MG63 (cell line): ENCODE measurements around the gene PLPPR2. TPM values are rescaled to one million over a fixed set of nuclear protein-coding genes. Genes with fewer than 3 reads are reported as not detected.
A peak's percentile ranks its signal among the peaks of the same experiment; 100 is the strongest.

ENCODE experiments used
- DNase-seq: peaks from one replicate; pipeline ENCODE4 v3.0.0-alpha.2; 2020
- H3K27me3 ChIP-seq: fragments of 250-450 bp; sonication (Bioruptor Pico); 2 replicates; pipeline ENCODE4 v1.5.1; 2020; ENCODE audit warnings: mild to moderate bottlenecking, moderate library complexity
- H3K36me3 ChIP-seq: fragments of 250-450 bp; sonication (Bioruptor Pico); 2 replicates; pipeline ENCODE4 v1.5.1; 2020; ENCODE audit warnings: mild to moderate bottlenecking, moderate library complexity
- H3K4me3 ChIP-seq: fragments of 250-450 bp; sonication (Bioruptor Pico); 2 replicates; pipeline ENCODE4 v1.5.1; 2020; ENCODE audit warnings: mild to moderate bottlenecking, moderate library complexity
- H3K9me3 ChIP-seq: fragments of 250-450 bp; sonication (Bioruptor Pico); 2 replicates; pipeline ENCODE4 v1.5.1; 2020; ENCODE audit warnings: mild to moderate bottlenecking, moderate library complexity
- total RNA-seq: library from RNA; depleted of rRNA; stranded (reverse); fragments of >200 nt; shearing (Covaris generic); gene quantifications from 2 replicates; pipeline ENCODE4 v1.2.3, GENCODE V29; 2014; ENCODE audit warnings: low replicate concordance

The PLPPR2 gene
- total RNA-seq, 1 experiment from 2014 or later, result 12.3 TPM

GRCh38 chr19:11361037-11361770, 6.0 kb downstream of the PLPPR2 start:
- Histone ChIP-seq H3K9me3 (no peaks in the 10 kb centered on the region), H3K4me3 (no peak overlapping the region), H3K27me3 (no peaks in the 10 kb centered on the region), H3K36me3 (peaks cover 38% of the 10 kb centered on the region)
- no peak for DNase-seq

GRCh38 chr19:11361771-11362731, 6.8 kb downstream of the PLPPR2 start:
- Histone ChIP-seq H3K36me3 (peaks cover 42% of the 10 kb centered on the region), H3K9me3 (no peaks in the 10 kb centered on the region), H3K27me3 (no peaks in the 10 kb centered on the region), H3K4me3 (no peak overlapping the region)
- no peak for DNase-seq

GRCh38 chr19:11363881-11364280, 8.6 kb downstream of the PLPPR2 start:
- no peak for DNase-seq
- peaks cover 50% of the 10 kb centered on the region for H3K36me3 ChIP-seq
- H3K4me3 ChIP-seq, result no peak overlapping the region
- no peaks in the 10 kb centered on the region for H3K9me3 ChIP-seq
- H3K27me3 ChIP-seq, result no peaks in the 10 kb centered on the region

- H3K9me3 ChIP-seq, result no peaks in the 10 kb centered on the region
- H3K27me3 ChIP-seq, result no peaks in the 10 kb centered on the region
- DNase-seq, result no peak
- H3K36me3 ChIP-seq, result peaks cover 50% of the 10 kb centered on the region
- H3K4me3 ChIP-seq, result no peak overlapping the region
These were observed 9.2 kb downstream of the PLPPR2 start for GRCh38 chr19:11364296-11364904.

- no peaks in the 10 kb centered on the region for H3K27me3 ChIP-seq
- no peak for DNase-seq
- peaks cover 45% of the 10 kb centered on the region for H3K36me3 ChIP-seq
- no peak overlapping the region for H3K4me3 ChIP-seq
- H3K9me3 ChIP-seq, result no peaks in the 10 kb centered on the region
These were observed 9.7 kb downstream of the PLPPR2 start for GRCh38 chr19:11364935-11365334.

GRCh38 chr19:11365557-11366117, 10.4 kb downstream of the PLPPR2 start:
- DNase-seq, result no peak
- no peaks in the 10 kb centered on the region for H3K9me3 ChIP-seq
- H3K4me3 ChIP-seq, result no peak overlapping the region
- no peaks in the 10 kb centered on the region for H3K27me3 ChIP-seq
- H3K36me3 ChIP-seq, result peaks cover 42% of the 10 kb centered on the region

GRCh38 chr19:11367528-11367927, 12.3 kb downstream of the PLPPR2 start:
- H3K4me3 ChIP-seq, result no peak overlapping the region
- no peak for DNase-seq
- no peaks in the 10 kb centered on the region for H3K9me3 ChIP-seq
- no peaks in the 10 kb centered on the region for H3K27me3 ChIP-seq
- peaks cover 24% of the 10 kb centered on the region for H3K36me3 ChIP-seq

GRCh38 chr19:11370744-11371143, 15.5 kb downstream of the PLPPR2 start:
- no peaks in the 10 kb centered on the region for H3K27me3 ChIP-seq
- DNase-seq, result no peak

GRCh38 chr19:11373166-11373884, 18.1 kb downstream of the PLPPR2 start:
- DNase-seq, result peak; percentile 44
- Histone ChIP-seq H3K9me3 (no peaks in the 10 kb centered on the region), H3K27me3 (no peaks in the 10 kb centered on the region), H3K36me3 (peaks cover 5% of the 10 kb centered on the region), H3K4me3 (no peak overlapping the region; the same call in 1 of the 2 replicates)

More at GRCh38 chr19:11370744-11371143, 15.5 kb downstream of the PLPPR2 start:
- H3K4me3 ChIP-seq, result no peak overlapping the region
- H3K9me3 ChIP-seq, result no peaks in the 10 kb centered on the region
- peaks cover 12% of the 10 kb centered on the region for H3K36me3 ChIP-seq

GRCh38 chr19:11373885-11374432, 18.7 kb downstream of the PLPPR2 start:
- Histone ChIP-seq H3K27me3 (no peaks in the 10 kb centered on the region), H3K4me3 (peak overlapping the region; percentile 70), H3K9me3 (no peaks in the 10 kb centered on the region), H3K36me3 (peaks cover 6% of the 10 kb centered on the region)
- no peak for DNase-seq

- H3K36me3 ChIP-seq, result peaks cover 6% of the 10 kb centered on the region
- peak within 1 kb of the TSS; percentile 70 for H3K4me3 ChIP-seq
- peak; percentile 100 for DNase-seq
- H3K9me3 ChIP-seq, result no peaks in the 10 kb centered on the region
- H3K27me3 ChIP-seq, result no peaks in the 10 kb centered on the region
These were observed 19.4 kb downstream of the PLPPR2 start, which contains the start of gene SWSAP1 for GRCh38 chr19:11374433-11375142. Gene SWSAP1 (plus strand): TSS chr19:11374666. CDS start chr19:11374681, 15 bp downstream.

- Histone ChIP-seq H3K4me3 (peak overlapping the region; percentile 70), H3K9me3 (no peaks in the 10 kb centered on the region), H3K27me3 (no peaks in the 10 kb centered on the region), H3K36me3 (peaks cover 6% of the 10 kb centered on the region)
- no peak for DNase-seq
These were observed 20.1 kb downstream of the PLPPR2 start for GRCh38 chr19:11375143-11375948.

GRCh38 chr19:11377237-11377636, 22.0 kb downstream of the PLPPR2 start:
- Histone ChIP-seq H3K9me3 (no peaks in the 10 kb centered on the region), H3K27me3 (no peaks in the 10 kb centered on the region), H3K4me3 (no peak overlapping the region), H3K36me3 (peaks cover 6% of the 10 kb centered on the region)
- peak; percentile 94 for DNase-seq

GRCh38 chr19:11377756-11378155, 22.5 kb downstream of the PLPPR2 start:
- Histone ChIP-seq H3K27me3 (peaks cover 4% of the 10 kb centered on the region; the same call in 1 of the 2 replicates), H3K36me3 (peaks cover 6% of the 10 kb centered on the region), H3K9me3 (no peaks in the 10 kb centered on the region), H3K4me3 (no peak overlapping the region)
- DNase-seq, result no peak
